Activated CD4-positive, alpha-beta T cell treated with anti-CD3 and anti-CD28 coated beads, Interleukin-2, Interleukin-4, amounts not matched to agents 100 ng/mL and 50 ng/mL, durations not matched to agents 16 hours and 8 hours (primary cell): Measurements from ENCODE around the gene ZCCHC24.
A peak's percentile ranks its signal among the peaks of the same experiment; 100 is the strongest.

Source experiments
- DNase-seq: peaks from one replicate; pipeline ENCODE4 v3.0.0-alpha.2; 2020; ENCODE audit warnings: low spot score

The ZCCHC24 gene

DNA sequence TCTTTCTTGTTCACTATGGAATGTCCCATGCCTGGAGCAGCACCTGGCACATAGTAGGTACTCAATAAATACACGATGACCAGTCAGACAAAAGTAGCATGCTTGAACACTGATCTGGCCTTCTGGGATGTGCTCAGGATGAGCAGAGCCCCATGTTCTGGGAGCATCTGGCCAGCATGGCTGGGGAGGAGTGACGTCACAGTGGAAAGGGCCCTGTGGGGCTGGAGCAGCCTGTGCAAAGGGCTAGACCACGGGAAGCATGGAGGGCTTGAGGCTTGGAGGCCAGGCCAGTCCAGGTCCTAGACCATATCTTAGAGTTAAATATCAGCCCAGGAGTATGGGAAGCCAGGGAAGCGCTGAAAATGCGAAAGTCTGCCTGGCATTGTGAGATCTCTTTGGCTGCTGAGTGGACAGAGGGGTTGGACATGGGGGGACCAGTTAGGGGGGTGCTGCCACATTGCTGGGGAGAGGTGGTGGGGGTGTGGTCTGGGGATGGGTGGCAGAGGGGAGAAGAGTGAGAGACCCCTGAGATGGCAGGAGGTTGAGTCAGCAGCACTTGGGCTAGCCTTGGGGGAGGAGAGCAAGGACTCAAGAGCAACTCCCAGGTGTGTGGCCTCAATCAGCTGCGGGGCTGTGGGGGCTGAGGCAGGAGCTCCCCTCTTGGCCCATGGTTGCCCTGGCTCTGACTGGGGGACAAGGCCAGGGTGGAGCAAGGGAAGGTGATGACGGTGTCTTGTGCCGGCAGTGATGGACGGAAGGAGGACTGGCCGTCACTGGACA lies 34.9 kb downstream of the ZCCHC24 start:
- DNase-seq = no peak

DNA sequence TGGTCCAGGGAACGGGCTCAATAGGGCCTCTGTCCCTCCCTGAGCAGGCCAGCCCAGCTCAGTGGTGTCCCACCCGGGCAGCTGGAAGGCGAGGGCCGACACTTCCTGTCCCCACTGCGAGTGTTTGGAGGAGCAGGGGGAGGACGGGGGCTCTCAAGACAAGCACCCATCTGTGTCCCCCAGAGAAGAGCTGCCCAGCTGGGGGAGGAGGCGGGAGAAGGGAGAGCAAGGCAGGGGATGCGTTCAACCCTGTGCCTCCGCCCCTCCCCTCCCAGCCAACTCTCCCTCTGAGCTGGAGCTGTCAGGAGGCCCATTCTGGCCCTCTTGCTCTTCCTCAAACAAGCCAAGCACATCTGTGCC lies 35.7 kb downstream of the ZCCHC24 start:
- no peak for DNase-seq

DNA sequence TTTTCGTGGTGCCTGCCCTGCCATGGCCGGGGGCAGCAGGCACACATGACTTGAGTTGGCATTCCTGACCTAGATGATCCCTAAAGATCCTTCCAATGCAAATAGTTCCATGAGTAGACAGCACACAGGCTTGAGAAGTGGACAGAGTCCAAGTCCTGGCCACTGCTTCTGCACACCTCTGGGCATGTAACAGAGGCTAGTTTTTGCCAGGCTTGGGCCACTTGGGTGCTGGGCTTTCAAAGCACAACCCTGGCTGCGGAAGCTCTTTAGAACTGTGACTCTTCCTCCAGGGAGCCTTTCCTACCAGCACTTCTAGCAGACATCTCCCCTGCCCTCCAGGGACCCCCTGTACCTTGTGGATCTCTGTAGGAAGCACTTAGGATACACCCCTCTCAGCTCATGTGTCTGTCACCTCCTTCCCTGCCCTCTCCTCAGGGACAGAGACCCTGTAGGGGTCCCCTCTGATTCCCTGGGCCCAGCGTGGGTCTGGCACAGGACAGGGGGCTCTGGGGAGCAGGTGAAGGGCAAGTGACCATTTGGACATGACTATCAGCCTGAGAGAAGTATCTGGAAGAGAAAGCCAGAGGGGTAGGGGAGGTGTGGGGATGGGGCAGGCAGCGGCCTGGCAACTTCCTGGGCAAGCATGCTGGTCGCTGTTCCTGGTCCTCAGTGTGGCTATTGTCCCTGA lies 36.2 kb downstream of the ZCCHC24 start:
- DNase-seq = no peak

DNA sequence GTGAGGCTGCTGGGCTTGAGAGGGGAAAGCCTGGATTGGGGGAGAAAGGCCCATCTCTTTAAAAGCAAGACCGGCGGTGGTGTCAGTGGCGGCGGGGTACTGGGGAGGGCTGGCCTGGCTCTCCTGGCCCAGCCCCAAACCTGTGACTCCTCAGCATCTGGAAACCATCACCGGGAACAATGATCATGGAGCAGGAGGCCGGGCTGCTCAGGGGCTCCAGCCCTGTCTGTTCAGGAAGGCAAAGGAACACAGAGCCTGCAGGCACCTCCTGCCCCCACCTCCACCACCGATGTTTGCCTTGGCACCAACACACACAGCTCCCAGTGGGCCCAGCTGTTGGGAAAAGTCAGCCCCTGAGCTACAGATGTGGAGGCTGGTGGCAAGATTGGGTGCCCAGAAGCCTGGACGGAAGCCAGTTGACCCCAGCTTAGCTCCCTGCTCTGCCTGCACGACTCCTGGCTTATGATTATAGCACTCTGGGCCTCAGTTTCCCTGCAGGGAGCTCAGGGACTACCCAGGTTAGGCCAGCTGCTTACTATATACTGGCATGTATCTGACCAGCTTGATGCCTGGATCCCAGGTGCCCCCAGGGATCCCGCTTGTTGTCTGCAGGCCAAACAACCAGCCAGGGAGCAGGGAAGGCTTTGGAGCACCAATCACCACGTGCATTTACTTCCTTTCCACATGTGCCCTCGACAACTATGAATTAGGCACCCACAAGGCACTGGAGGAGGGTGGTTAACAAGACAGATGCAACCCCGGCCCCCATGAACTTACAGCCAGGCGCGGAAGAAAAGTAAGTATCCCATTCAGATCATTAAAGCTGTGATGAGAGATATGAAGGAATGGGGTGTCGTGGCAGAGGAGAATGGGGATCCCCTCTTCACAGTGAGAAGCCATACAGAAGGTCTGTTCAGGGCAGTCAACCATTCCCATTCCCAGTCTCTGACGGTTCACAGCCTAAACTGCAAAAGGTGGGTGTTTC lies 37.3 kb downstream of the ZCCHC24 start:
- DNase-seq = no peak

DNA sequence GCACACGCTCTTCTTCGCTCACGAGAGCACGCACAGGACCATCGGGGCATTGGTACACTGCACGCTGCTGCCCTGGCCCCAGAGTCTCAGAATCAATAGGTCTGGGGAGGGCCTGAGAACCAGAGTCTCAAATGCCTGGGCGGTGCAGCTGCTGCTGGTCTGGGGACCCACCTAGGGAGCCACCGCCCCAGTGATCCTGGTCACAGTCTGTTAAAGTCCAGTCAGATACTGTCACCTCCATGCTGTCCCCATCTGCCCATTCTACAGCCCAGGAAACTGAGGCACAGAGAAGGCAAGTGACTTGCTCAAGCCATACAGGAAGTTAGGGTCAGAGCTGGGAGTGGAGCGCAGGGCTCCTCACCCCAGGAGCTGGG lies 38.0 kb downstream of the ZCCHC24 start:
- no peak for DNase-seq

DNA sequence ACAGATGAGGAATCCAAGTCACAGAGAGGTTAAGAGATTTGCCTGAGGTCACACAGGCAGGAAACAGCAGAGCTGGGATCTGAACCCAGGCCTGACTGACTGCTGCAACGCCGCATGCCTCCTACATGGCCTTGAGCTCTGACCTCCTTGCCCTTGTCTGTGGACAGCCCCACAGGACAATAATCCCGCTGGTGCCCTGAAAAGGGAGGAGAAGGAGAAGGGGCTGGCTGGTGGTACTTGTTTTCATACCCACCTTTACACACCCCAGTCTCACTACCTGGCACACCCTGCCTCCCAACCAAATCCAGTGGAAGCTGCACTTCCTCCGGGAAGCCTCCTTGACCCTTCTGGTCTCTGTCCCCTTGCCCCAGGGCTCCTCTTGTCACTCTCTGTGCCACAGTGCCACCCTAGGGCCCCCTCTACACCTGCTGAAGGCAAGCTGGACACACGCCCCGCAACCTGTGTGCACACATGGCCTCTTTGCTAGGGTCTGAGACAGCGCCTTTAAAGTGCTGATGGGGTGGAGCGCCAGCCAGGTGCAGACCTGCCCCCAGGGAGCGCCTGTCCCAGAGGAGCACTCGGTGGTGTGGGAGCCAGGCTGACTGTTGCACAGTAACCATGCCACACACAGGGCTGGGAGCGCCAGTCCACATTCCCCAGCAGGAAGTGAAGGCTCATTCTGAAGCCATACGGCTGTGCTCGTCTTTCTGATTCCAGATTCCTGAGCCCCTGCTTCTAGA lies 38.6 kb downstream of the ZCCHC24 start:
- no peak for DNase-seq

DNA sequence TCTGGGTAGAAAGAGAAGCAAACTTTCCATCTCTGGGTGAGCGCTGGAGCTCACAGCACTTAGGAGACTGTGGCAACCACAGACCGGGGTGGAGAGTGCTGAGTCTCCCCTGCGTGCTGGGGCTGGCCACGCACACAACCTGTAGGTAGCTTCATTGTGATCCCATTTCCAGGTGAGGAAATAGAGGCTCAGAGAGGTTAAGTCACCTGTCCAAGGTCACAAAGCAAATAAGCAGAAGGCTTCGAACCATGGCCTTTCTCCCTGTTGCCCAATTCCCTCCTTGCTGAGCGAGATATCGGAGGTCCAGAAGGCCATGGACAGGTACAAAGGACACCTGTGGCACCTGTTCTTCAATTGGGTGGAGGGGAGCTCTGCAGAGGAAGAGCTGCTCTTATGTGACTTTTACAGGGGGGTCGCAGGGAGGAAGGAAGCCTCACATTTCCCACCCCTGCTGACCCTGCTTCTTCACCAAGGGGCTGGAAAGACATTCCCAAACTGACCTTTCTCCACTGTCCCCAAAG lies 39.4 kb downstream of the ZCCHC24 start:
- DNase-seq = no peak

DNA sequence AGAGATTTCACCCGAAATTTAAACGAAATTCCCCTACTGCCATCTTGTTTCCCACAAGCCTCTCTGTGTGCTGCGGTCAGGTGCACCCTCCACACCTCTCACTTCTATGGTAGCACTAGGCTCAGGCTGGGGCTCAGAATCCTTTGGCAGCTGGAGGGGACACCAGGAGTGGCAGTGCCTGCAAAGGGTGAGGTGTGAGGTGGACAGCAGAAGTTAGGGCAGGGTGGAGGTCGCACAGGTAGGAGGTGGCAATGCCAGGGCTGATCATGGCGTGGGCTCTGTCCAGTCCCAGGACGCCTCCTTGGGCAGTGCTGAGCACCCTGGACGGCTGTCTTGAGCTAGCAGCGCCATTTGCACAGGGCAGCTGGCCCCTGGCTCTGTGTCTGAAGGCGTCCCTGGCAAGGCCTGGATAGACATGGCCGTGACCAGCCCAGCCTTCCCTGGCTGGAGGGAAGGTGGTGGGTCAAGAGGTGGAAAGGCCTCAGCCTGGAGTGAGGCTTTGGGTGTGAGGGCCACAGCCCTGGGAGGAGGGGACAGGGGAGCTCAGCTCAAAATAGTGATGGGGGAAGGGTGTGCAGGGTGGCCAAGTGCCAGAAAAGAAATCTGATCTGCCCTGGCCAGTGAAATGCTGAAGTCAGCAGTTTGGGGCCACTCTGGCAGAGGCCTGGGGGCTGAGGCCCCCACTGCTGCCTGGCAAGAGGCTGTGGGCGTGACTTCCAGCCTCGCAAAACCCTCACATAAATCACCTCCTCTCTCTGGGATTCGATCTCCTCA lies 40.0 kb downstream of the ZCCHC24 start:
- no peak for DNase-seq

DNA sequence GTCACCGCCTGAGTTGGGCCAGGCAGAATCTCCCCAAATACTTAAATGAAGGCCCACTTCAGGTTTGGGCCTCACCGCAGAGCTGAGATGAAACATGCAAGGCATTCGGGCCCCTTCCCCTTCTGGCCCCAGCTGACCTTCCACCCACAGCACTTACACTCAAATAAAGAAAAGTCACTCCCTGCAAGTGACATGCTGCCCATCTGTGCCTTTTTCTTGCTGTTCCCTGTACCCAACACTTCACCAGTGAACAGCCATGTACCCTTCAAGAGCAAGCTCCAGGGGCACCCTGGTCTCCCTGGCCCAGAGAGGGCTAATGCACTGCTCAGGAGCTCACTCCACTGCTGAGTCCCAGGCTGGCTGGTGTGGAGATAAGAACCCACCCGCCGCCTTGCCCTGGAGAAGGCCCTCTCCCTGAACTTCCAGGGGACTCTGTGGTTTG lies 40.7 kb downstream of the ZCCHC24 start:
- DNase-seq = no peak

DNA sequence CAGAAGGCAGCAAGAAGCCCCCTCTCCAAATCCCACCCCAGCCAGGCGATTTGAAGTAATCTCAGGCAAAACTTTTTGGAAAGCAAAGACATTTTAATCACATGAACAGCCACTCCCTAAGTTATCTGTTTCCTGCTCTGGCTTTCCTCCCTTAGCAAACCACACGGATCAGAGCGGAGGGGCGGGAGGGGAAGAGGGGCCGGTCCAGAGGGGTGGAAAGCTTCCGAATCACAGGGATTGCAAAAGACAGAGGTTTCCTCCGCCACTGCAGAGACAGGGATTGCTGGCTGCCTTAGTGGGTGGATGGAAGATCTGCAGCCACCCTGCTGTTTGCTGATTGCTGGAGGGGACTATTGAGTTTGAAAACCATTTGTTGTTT lies 41.2 kb downstream of the ZCCHC24 start:
- no peak for DNase-seq

DNA sequence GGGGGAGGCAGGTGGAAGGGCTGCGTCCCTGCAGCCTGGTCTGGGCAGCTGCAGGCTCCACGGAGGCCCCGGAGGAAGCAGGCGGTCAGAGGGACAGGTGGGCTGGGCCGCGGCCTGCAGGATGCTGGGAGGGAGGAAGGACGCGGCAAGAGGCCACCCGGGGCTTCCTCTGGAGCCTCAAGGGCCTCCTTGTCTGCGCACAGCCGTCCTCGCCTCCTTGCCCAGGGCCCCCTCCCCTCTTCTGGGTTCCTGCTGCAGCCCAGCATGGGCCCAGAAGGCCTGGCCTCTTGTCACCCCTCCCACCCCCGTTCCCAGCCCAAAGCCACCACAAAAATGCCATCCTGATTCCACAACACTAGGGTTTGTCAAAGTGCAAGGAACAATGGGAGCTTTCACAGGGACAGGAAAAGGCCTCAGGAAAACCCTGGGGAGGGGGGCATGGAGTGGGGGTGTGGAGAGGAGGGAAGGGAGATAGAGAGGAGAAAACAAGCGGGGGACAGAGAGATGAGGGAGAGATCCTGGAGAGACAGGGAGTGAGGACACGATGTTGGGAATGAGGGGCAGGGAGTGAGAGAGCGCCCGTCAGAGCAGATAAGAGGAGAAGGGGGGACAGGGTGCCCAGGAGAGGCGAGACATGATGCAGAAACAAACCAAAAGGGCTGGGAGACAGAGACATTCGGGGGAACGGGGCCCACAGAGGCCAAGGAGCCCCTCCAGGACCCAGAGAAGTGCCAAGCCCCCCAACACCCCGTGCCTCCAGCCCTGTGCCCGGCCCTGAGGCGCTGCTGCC lies 41.8 kb downstream of the ZCCHC24 start:
- DNase-seq = no peak

DNA sequence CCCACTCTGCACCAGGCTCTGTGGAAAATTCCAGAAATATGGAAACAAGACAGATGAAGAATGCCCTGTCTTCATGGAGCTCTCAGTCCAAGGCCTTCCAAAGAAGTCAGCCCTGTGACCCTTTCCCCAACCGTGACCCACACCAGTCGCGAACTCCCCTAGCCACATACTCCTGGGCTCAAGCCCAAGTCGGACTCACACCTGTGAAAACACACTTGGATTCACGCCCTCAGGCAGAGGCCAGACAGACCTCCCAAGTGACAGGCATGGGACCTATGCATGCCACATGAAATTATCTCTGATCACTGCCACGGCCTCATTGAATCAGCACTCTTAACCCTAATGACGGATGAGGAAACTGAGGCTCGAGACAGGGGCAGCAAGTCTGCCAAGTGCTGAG lies 42.5 kb downstream of the ZCCHC24 start:
- no peak for DNase-seq

DNA sequence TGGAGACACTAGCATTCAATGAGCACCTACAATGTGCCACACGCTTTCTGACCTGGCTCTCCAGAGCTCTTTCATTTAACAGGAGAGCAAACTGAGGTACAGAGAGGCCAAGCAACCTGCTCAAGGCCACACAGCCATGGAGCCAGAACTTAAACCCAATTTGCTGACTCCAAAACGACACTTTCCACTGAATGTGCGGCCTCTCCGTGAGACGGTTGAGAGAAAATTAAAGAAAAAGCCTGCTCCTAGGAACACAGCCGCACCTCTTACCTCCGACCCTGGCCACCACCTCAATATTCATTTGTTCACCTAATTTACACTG lies 42.8 kb downstream of the ZCCHC24 start:
- no peak for DNase-seq

DNA sequence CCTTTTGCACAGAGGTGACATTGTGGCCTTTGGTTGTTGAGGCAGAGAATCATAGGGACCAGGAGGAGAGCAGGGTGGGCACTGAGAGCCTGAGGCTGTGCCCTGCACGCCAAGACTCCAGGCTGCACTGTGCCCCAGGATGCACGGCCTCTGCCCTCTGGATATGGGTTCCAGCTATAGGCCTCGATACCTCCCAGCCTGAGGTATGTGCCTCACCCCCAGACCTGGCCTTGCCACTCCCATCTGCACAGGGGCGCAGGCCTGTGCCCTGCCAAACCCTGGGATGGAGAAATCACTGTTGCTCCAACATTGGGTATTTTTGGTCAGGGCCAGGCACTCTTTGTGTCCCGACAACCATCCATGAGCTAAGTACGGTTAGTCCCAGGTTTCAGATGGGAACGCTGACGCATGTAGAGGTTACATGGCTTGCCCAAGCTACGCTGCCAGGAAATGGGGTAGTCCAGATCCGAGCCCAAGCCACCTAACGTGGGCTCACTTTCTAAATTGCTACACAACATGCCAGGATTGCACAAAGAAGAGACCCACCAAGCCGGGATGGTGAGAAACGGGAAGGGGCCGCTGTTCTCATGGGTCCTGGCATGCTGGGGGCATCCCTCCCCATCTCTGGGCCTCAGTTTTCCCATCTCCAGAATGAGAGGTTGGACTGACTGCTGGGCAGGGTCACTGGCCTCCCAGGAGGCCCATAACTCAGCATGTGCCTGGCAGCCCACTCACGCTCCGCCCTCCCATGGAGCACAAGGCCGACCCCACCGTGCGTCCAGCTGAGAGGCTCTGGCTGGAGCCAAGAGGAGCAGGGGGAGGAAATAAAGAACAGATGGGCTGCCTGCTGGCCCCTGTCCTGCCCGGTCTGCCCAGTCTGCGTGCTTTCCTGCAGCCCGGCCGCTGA lies 44.2 kb downstream of the ZCCHC24 start:
- DNase-seq = no peak

DNA sequence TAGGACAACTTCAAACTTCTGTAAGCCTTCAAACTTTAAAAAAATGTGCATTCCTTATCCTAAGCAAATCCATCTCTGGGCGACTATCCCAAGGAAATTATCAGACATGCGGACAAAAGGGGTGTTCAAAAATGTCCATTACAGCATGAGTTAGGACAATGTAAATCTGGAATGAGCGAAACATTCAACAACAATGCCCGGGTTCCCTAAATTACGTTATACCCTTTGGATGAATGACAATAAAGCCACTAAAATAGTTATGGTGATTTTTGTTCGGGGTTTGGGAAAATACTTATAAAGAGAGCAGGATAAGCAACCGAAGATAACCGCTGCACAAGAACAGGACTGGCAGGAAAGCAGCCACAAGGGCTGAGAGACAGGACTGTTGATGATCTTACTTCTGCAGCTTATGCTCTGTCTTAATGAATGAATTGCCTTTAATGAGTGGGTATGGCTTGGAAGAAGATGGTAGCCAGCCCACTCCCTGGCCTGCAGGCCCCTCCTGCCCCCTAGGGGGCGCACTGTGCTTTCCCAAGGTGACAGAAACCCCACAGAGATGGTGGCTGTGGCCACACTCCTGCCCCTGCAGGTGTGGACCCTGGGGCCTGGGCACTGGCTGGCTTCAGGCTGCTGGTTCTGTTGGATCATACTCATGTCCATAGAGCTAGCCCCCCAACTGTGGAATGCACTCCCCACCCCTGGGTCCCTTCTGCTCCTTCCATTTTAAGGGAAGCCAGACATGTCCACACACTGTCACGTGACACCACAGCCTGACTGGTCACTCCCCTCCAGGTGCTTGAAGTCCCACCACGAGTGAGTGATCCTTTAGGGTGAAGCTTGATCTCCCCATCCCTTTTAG lies 45.0 kb downstream of the ZCCHC24 start:
- peak; percentile 66 for DNase-seq

DNA sequence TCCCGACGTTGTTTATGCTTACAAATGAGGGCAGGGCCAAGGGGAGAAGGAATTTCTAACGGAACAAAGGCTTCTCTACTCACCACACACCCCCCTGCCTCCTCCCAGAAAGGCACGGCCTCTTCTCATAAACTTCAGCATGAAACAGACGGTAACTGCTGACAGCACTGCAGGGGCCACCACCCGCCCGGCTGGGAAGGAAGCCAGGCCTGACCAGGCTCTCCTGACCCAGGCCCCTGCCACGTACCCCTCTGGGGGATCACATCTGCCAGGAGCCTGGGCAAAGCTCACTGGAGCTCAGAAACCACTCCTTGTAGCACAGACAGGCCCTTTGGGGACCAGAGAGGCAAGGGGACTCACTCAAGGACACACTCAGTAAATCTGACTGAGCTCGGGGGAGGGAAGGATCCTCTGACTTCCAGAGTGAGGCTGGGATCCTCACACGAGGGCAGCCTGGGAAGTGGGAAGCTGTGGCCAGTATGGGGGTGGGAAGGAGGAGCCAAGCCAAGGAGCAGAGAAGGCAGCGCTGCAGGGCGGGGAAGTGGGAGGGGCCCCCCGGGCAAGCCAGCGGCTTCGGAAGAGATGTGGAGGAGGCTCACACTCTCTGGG lies 46.1 kb downstream of the ZCCHC24 start:
- no peak for DNase-seq

DNA sequence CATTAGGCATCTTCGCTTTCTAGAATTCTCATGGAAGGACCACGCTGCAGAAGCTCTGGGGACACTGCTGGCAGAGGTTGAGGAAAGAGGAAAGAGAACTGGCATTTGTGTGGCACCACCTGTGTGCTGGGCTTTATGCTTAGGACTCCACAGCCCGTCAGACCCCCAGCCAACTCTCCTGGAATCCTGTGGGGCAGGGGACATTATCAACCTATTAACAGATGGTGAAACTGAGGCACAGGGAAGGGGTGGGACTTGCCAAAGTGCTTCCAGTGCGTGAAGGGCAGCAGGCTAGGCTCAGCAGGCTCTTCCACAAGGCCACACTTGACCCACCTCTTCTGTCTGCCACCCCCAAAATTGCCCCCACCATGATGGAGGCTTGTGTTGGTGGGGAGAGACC lies 46.8 kb downstream of the ZCCHC24 start:
- no peak for DNase-seq
